ENCODE results near the gene LZTR1. TPM values are rescaled to one million over a fixed set of nuclear protein-coding genes. Genes with fewer than 3 reads are reported as not detected.

LZTR1 gene
- total RNA-seq, 1 experiment from 2014 or later: 41.0 TPM

GRCh38 chr22:20999350-21000206 is 17.5 kb downstream of the LZTR1 start:
- H3K79me2 ChIP-seq (ENCODE audit: low read length): peaks cover 36% of the 10 kb centered on the region
- intact Hi-C loops (cut with micrococcal nuclease): no loop called here
- peaks cover 24% of the 10 kb centered on the region for H3K4me1 ChIP-seq (ENCODE audit: insufficient read depth, low read length)
- no peaks in the 10 kb centered on the region for H3K9me3 ChIP-seq (ENCODE audit: low read length)
- H3K9ac ChIP-seq (ENCODE audit: low read length): no peak overlapping the region
- ChIA-PET CTCF (interaction anchor here (0.8 kb wide), 1 partner anchor 104 kb away, joined by 3 read pairs; no protein-coding TSS in a partner anchor), POLR2A (ENCODE audit: unreplicated experiment) (interaction anchor here (0.7 kb wide), 1 partner anchor 45 kb away, joined by 3 read pairs; no protein-coding TSS in a partner anchor)
- TF ChIP-seq CTCF (conservative IDR thresholded peaks at IDR 0.05; ENCODE audit: low read depth, low read length) (no peak), EZH2 (IDR thresholded peaks at IDR 0.05; ENCODE audit: low read length, unreplicated experiment) (no peak), EZH2phosphoT487 (IDR thresholded peaks at IDR 0.05; ENCODE audit: borderline replicate concordance, low read length) (no peak)
- no peak overlapping the region for H3K27ac ChIP-seq (ENCODE audit: low read length)
- H4K20me1 ChIP-seq (ENCODE audit: low read length): no peaks in the 10 kb centered on the region
- no peaks in the 10 kb centered on the region for H3K9me2 ChIP-seq (replicated peaks; ENCODE audit: low read length)
- ATAC-seq (no peak), DNase-seq (no peak)
- no peaks in the 10 kb centered on the region for H3F3A ChIP-seq (ENCODE audit: low read length, unreplicated experiment)
- H3K36me3 ChIP-seq (ENCODE audit: low read depth, low read length): peaks cover 6% of the 10 kb centered on the region; the same call in 1 of the 2 replicates
- H3K4me3 ChIP-seq (ENCODE audit: low read length): peak overlapping the region; percentile 92; the same call in 1 of the 2 replicates
- H3K27me3 ChIP-seq (ENCODE audit: low read length): no peaks in the 10 kb centered on the region
- no peak overlapping the region for H2AFZ ChIP-seq (ENCODE audit: low read length)
- no TSS peak for BruUV-seq (replicated peaks)
- H3K4me2 ChIP-seq (ENCODE audit: low read length): peak overlapping the region; percentile 100

- peak overlapping the region; percentile 96 for H3K9ac ChIP-seq (ENCODE audit: low read length)
- intact Hi-C loops (cut with micrococcal nuclease): no loop called here
- H3K4me1 ChIP-seq (ENCODE audit: insufficient read depth, low read length): peaks cover 24% of the 10 kb centered on the region
- H3F3A ChIP-seq (ENCODE audit: low read length, unreplicated experiment): no peaks in the 10 kb centered on the region
- H3K9me3 ChIP-seq (ENCODE audit: low read length): no peaks in the 10 kb centered on the region
- H3K36me3 ChIP-seq (ENCODE audit: low read depth, low read length): peaks cover 6% of the 10 kb centered on the region; the same call in 1 of the 2 replicates
- H3K9me2 ChIP-seq (replicated peaks; ENCODE audit: low read length): no peaks in the 10 kb centered on the region
- no TSS peak for BruUV-seq (replicated peaks)
- peak; percentile 9 for DNase-seq
- ATAC-seq: peak; percentile 6; the same call in 1 of the 2 replicates
- peak overlapping the region; percentile 92 for H3K4me3 ChIP-seq (ENCODE audit: low read length)
- ChIA-PET POLR2A (ENCODE audit: unreplicated experiment) (no interaction called here), CTCF (no interaction called here)
- TF ChIP-seq EZH2 (IDR thresholded peaks at IDR 0.05; ENCODE audit: low read length, unreplicated experiment): no peak
- TF ChIP-seq EZH2phosphoT487 (IDR thresholded peaks at IDR 0.05; ENCODE audit: borderline replicate concordance, low read length): no peak
- no peak for TF ChIP-seq CTCF (conservative IDR thresholded peaks at IDR 0.05; ENCODE audit: low read depth, low read length)
- H2AFZ ChIP-seq (ENCODE audit: low read length): no peak overlapping the region
- H4K20me1 ChIP-seq (ENCODE audit: low read length): no peaks in the 10 kb centered on the region
- no peak overlapping the region for H3K27ac ChIP-seq (ENCODE audit: low read length)
- H3K4me2 ChIP-seq (ENCODE audit: low read length): peak overlapping the region; percentile 100
- H3K79me2 ChIP-seq (ENCODE audit: low read length): peaks cover 36% of the 10 kb centered on the region
- no peaks in the 10 kb centered on the region for H3K27me3 ChIP-seq (ENCODE audit: low read length)
These were observed 18.3 kb downstream of the LZTR1 start for GRCh38 chr22:21000207-21000986.

Data from PC-3 (cell line).